WTC11 (cell line): ENCODE measurements around the gene SLC6A20. TPM values are rescaled to one million over a fixed set of nuclear protein-coding genes. Genes with fewer than 3 reads are reported as not detected.

ENCODE experiments used
- ATAC-seq: fragments of 200-7000 bp; cut with Tn5 transposase; 2 replicates; pipeline ENCODE4 v1.10.0; 2021; ENCODE audit warnings: mild to moderate bottlenecking, moderate library complexity
- CTCF ChIA-PET: fragments of 300-600 bp; sonication (Branson Sonifier 250); formaldehyde crosslinking; loops from one replicate; lab custom pipeline; 2021; ENCODE audit warnings: antibody characterized with exemption; lab: Charles Lee
- POLR2A ChIA-PET: fragments of 350-600 bp; sonication (Branson Sonifier 250); formaldehyde crosslinking; loops from one replicate; lab custom pipeline; 2021; ENCODE audit warnings: antibody characterized with exemption; lab: Charles Lee
- DNase-seq: peaks from one replicate; pipeline ENCODE4 v3.0.0; 2021; ENCODE audit warnings: low spot score
- H3K27ac Mint-ChIP-seq: 2 replicates; pipeline ENCODE4 v1.8.0; 2021; ENCODE audit warnings: mixed read lengths
- H3K27me3 Mint-ChIP-seq: 2 replicates; pipeline ENCODE4 v1.8.0; 2021; ENCODE audit warnings: low read depth, mild to moderate bottlenecking, moderate library complexity, mixed read lengths
- H3K36me3 Mint-ChIP-seq: 2 replicates; pipeline ENCODE4 v1.8.0; 2021; ENCODE audit warnings: mixed read lengths
- H3K4me1 Mint-ChIP-seq: 2 replicates; pipeline ENCODE4 v1.8.0; 2022; ENCODE audit warnings: mixed read lengths
- H3K4me3 Mint-ChIP-seq: 2 replicates; pipeline ENCODE4 v1.8.0; 2021; ENCODE audit warnings: mild to moderate bottlenecking, moderate library complexity, mixed read lengths
- H3K9me3 Mint-ChIP-seq: 2 replicates; pipeline ENCODE4 v1.8.0; 2021; ENCODE audit warnings: mixed read lengths
- ARID4B ChIP-seq: sonication (generic); formaldehyde crosslinking; IDR thresholded peaks from 2 replicates; pipeline ENCODE4 v1.8.0; 2023; ENCODE audit warnings: missing genetic modification reagents, mild to moderate bottlenecking, borderline replicate concordance
- ATF1 ChIP-seq: sonication (generic); formaldehyde crosslinking; IDR thresholded peaks from 2 replicates; pipeline ENCODE4 v1.8.1; 2023; ENCODE audit warnings: mild to moderate bottlenecking, moderate library complexity, missing genetic modification reagents
- ESRRA ChIP-seq: sonication (generic); formaldehyde crosslinking; IDR thresholded peaks from 2 replicates; pipeline ENCODE4 v1.8.1; 2022; ENCODE audit warnings: mild to moderate bottlenecking, missing genetic modification reagents, borderline replicate concordance
- FOXJ3 ChIP-seq: sonication (generic); formaldehyde crosslinking; IDR thresholded peaks from 2 replicates; pipeline ENCODE4 v1.9.0; 2021; ENCODE audit warnings: missing genetic modification reagents, mild to moderate bottlenecking, borderline replicate concordance
- FOXP4 ChIP-seq: sonication (generic); formaldehyde crosslinking; IDR thresholded peaks from 2 replicates; pipeline ENCODE4 v1.8.0; 2022; ENCODE audit warnings: mild to moderate bottlenecking, missing genetic modification reagents
- IRF1 ChIP-seq: sonication (generic); formaldehyde crosslinking; IDR thresholded peaks from 2 replicates; pipeline ENCODE4 v1.8.0; 2023; ENCODE audit warnings: missing genetic modification reagents
- NR1H2 ChIP-seq: sonication (generic); formaldehyde crosslinking; IDR thresholded peaks from 2 replicates; pipeline ENCODE4 v1.9.0; 2021; ENCODE audit warnings: mild to moderate bottlenecking, moderate library complexity, missing genetic modification reagents
- OVOL2 ChIP-seq: fragments of 250-450 bp; sonication (Bioruptor Pico); IDR thresholded peaks from 2 replicates; pipeline ENCODE4 v1.9.0; 2021; ENCODE audit warnings: mild to moderate bottlenecking, borderline replicate concordance
- PREB ChIP-seq: sonication (generic); formaldehyde crosslinking; IDR thresholded peaks from 2 replicates; pipeline ENCODE4 v1.8.1; 2022; ENCODE audit warnings: mild to moderate bottlenecking, missing genetic modification reagents, moderate library complexity, borderline replicate concordance
- STAT6 ChIP-seq: sonication (generic); formaldehyde crosslinking; conservative IDR thresholded peaks from 2 replicates; pipeline ENCODE4 v1.8.1; 2023; ENCODE audit warnings: mild to moderate bottlenecking, low read depth, missing genetic modification reagents, moderate library complexity
- ZBTB43 ChIP-seq: sonication (generic); formaldehyde crosslinking; IDR thresholded peaks from 2 replicates; pipeline ENCODE4 v1.8.1; 2023; ENCODE audit warnings: mild to moderate bottlenecking, missing genetic modification reagents
- ZMAT4 ChIP-seq: fragments of 250-450 bp; sonication (Bioruptor Pico); IDR thresholded peaks from 2 replicates; pipeline ENCODE4 v1.9.0; 2021; ENCODE audit warnings: mild to moderate bottlenecking
- ZNF416 ChIP-seq: fragments of 250-450 bp; sonication (Bioruptor Pico); IDR thresholded peaks from 2 replicates; pipeline ENCODE4 v1.9.0; 2021; ENCODE audit warnings: mild to moderate bottlenecking, inconsistent platforms
- ZNF671 ChIP-seq: fragments of 250-450 bp; sonication (Bioruptor Pico); IDR thresholded peaks from 2 replicates; pipeline ENCODE4 v1.8.0; 2021; ENCODE audit warnings: mild to moderate bottlenecking
- total RNA-seq: library from RNA; stranded (reverse); gene quantifications from 3 replicates; pipeline ENCODE4 v1.2.3, GENCODE V29; 2021

SLC6A20 gene
- total RNA-seq, 1 experiment from 2014 or later: 0.26 TPM

GRCh38 chr3:45796902-45797637 lies 734 bp upstream of the SLC6A20 start (continued):
- TF ChIP-seq ARID4B (CRISPR knock-in tag): no peak
- TF ChIP-seq ZNF416 (CRISPR knock-in tag): no peak
- no peak for TF ChIP-seq ZBTB43 (CRISPR knock-in tag)
- no peak for TF ChIP-seq ATF1 (CRISPR knock-in tag)
- TF ChIP-seq IRF1 (CRISPR knock-in tag): no peak
- TF ChIP-seq NR1H2 (CRISPR knock-in tag): no peak
- TF ChIP-seq ESRRA (CRISPR knock-in tag): no peak
- TF ChIP-seq STAT6 (CRISPR knock-in tag): no peak
- TF ChIP-seq ZMAT4: no peak
- TF ChIP-seq PREB: no peak

- H3K27ac Mint-ChIP-seq: no peak overlapping the region
- H3K4me1 Mint-ChIP-seq: peaks cover 14% of the 10 kb centered on the region
- TF ChIP-seq FOXP4 (CRISPR knock-in tag): no peak
- no peak for TF ChIP-seq ZNF671 (CRISPR knock-in tag)
- no peak for TF ChIP-seq FOXJ3 (CRISPR knock-in tag)
- TF ChIP-seq OVOL2 (CRISPR knock-in tag): no peak
- CTCF ChIA-PET: interaction anchor here (0.6 to 1.0 kb wide), 2 partner anchors 21 to 34 kb away, joined by 3 read pairs; no protein-coding TSS in a partner anchor
- POLR2A ChIA-PET: interaction anchor here (0.6 kb wide), 1 partner anchor 54 kb away, joined by 3 read pairs; no protein-coding TSS in a partner anchor
- H3K27me3 Mint-ChIP-seq: peaks cover 66% of the 10 kb centered on the region
- H3K9me3 Mint-ChIP-seq: 0 out of 2 replicates have a peak, but pooled peaks cover under 1% of the 10 kb centered on the region
- DNase-seq (no peak), ATAC-seq (no peak)
- H3K4me3 Mint-ChIP-seq: peak overlapping the region; percentile 71
- H3K36me3 Mint-ChIP-seq: peaks cover 1% of the 10 kb centered on the region; the same call in 1 of the 2 replicates
These were observed 841 bp downstream of the SLC6A20 start for GRCh38 chr3:45795509-45795881.
